HepG2 (cell line): ENCODE data around the gene CDK17. TPM values are rescaled to one million over a fixed set of nuclear protein-coding genes. Genes with fewer than 3 reads are reported as not detected.

Experiments used
- ATF7 ChIP-seq, 2 experiments: fragments of 450-650 bp in 1 of 2; sonication (generic) in 1 of 2; formaldehyde crosslinking in 1 of 2; IDR thresholded peaks; 2 replicates each; pipeline versions ENCODE4 v1.4.0 to v1.6.1; 2016 to 2020; ENCODE audit warnings: antibody characterized with exemption in 1 of 2, mild to moderate bottlenecking in 1 of 2, missing genetic modification reagents in 1 of 2
- BCL6 ChIP-seq: IDR thresholded peaks from 2 replicates; pipeline ENCODE4 v1.6.1; 2016; ENCODE audit warnings: missing genetic modification reagents, missing compliant biosample characterization
- CREM ChIP-seq, 2 experiments: sonication (generic) in 1 of 2; formaldehyde crosslinking in 1 of 2; IDR thresholded peaks; 2 replicates each; pipeline versions ENCODE4 v1.4.0 to v1.6.1; 2016 to 2020; ENCODE audit warnings: antibody characterized with exemption in 1 of 2, mild to moderate bottlenecking in 1 of 2, missing genetic modification reagents in 1 of 2
- FIP1L1 ChIP-seq: fragments of 200-400 bp; formaldehyde crosslinking; IDR thresholded peaks from 2 replicates; pipeline ENCODE4 v1.6.1; 2018; ENCODE audit warnings: low read depth, mild to moderate bottlenecking, low read length, moderate library complexity, borderline replicate concordance; ENCODE audit not compliant: insufficient read depth
- FLYWCH1 ChIP-seq: sonication (generic); formaldehyde crosslinking; IDR thresholded peaks from 2 replicates; pipeline ENCODE4 v1.8.1; 2023; ENCODE audit warnings: mild to moderate bottlenecking, missing genetic modification reagents
- MIXL1 ChIP-seq: IDR thresholded peaks from 2 replicates; pipeline ENCODE4 v1.6.1; 2016
- NFATC3 ChIP-seq: sonication (generic); formaldehyde crosslinking; IDR thresholded peaks from 2 replicates; pipeline ENCODE4 v1.5.1; 2020; ENCODE audit warnings: mild to moderate bottlenecking, missing genetic modification reagents
- NFIC ChIP-seq: IDR thresholded peaks from 2 replicates; pipeline ENCODE4 v1.6.1; 2012; ENCODE audit warnings: mild to moderate bottlenecking, low read length, inconsistent platforms
- NONO ChIP-seq, 2 experiments: fragments of 450-650 bp in 1 of 2; sonication (generic) in 1 of 2; formaldehyde crosslinking in 1 of 2; IDR thresholded peaks in 1 of 2; conservative IDR thresholded peaks in 1 of 2; 2 replicates each; pipeline versions ENCODE4 v1.6.1 to v1.8.0; 2017 to 2022; ENCODE audit warnings: mild to moderate bottlenecking in 1 of 2, missing genetic modification reagents in 1 of 2, moderate library complexity in 1 of 2
- PPARG ChIP-seq: conservative IDR thresholded peaks from 2 replicates; pipeline ENCODE4 v1.6.1; 2016; ENCODE audit warnings: missing biosample characterization, missing genetic modification reagents
- SOX5 ChIP-seq: IDR thresholded peaks from 2 replicates; pipeline ENCODE4 v1.6.1; 2016; ENCODE audit warnings: borderline replicate concordance
- SOX6 ChIP-seq, 2 experiments: fragments of 450-650 bp in 1 of 2; sonication (generic) in 1 of 2; formaldehyde crosslinking in 1 of 2; IDR thresholded peaks; 2 replicates each; pipeline versions ENCODE4 v1.4.0 to v1.6.1; 2017 to 2020; ENCODE audit warnings: antibody characterized with exemption in 1 of 2, mild to moderate bottlenecking in 1 of 2, missing genetic modification reagents in 1 of 2
- SRSF9 ChIP-seq: fragments of 200-400 bp; formaldehyde crosslinking; IDR thresholded peaks from 2 replicates; pipeline ENCODE4 v1.6.1; 2018; ENCODE audit warnings: borderline replicate concordance, mild to moderate bottlenecking, low read depth, low read length; ENCODE audit not compliant: insufficient read depth, poor library complexity, severe bottlenecking
- STAG1 ChIP-seq: sonication (generic); formaldehyde crosslinking; IDR thresholded peaks from 2 replicates; pipeline ENCODE4 v1.4.0; 2020; ENCODE audit warnings: missing genetic modification reagents
- ZBTB3 ChIP-seq: sonication (generic); formaldehyde crosslinking; IDR thresholded peaks from 2 replicates; pipeline ENCODE4 v1.4.0; 2020; ENCODE audit warnings: low read depth, mild to moderate bottlenecking, moderate library complexity, missing genetic modification reagents, borderline replicate concordance
- ZNF546 ChIP-seq: sonication (generic); formaldehyde crosslinking; conservative IDR thresholded peaks from 2 replicates; pipeline ENCODE4 v1.8.1; 2023; ENCODE audit warnings: mild to moderate bottlenecking, missing genetic modification reagents
- ZNF558 ChIP-seq: sonication (generic); formaldehyde crosslinking; IDR thresholded peaks from 2 replicates; pipeline ENCODE4 v1.9.0; 2022; ENCODE audit warnings: mild to moderate bottlenecking, missing genetic modification reagents, borderline replicate concordance
- ZNF644 ChIP-seq: IDR thresholded peaks from 2 replicates; pipeline ENCODE4 v1.6.1; 2016; ENCODE audit warnings: low read depth
- ZSCAN21 ChIP-seq: sonication (generic); formaldehyde crosslinking; IDR thresholded peaks from 2 replicates; pipeline ENCODE4 v1.8.0; 2022; ENCODE audit warnings: mild to moderate bottlenecking, missing genetic modification reagents, moderate library complexity, borderline replicate concordance
- polyA plus RNA-seq, 8 experiments: library from polyadenylated mRNA; depleted of rRNA in 3 of 8; stranded (reverse) in 7 of 8; unstranded in 1 of 8; fragments of >200 nt; fragmentation: Illumina TruSeq in 4 of 8; extraction: Trizol in 4 of 8; gene quantifications; 2 replicates each; pipeline versions ENCODE4 v1.2.1 to v1.2.3, GENCODE V29; 2011 to 2016; ENCODE audit warnings: low read depth in 4 of 8, missing spikeins in 1 of 8, mixed read lengths in 1 of 8; ENCODE audit not compliant: insufficient read depth in 1 of 8
- total RNA-seq, 5 experiments: library from RNA; depleted of rRNA; stranded (reverse); fragments of >200 nt; fragmentation: Illumina TruSeq; extraction: Trizol; gene quantifications; 2 replicates each; pipeline ENCODE4 v1.2.3, GENCODE V29; 2016; ENCODE audit warnings: low read depth in 1 of 5
- TF ChIP-seq, protein P1 (sequence below): sonication (generic); formaldehyde crosslinking; IDR thresholded peaks from 2 replicates; pipeline ENCODE4 v1.4.0; 2020; ENCODE audit warnings: mild to moderate bottlenecking, missing genetic modification reagents
- TF ChIP-seq, protein P2 (sequence below): sonication (generic); formaldehyde crosslinking; IDR thresholded peaks from 2 replicates; pipeline ENCODE4 v1.5.0; 2020; ENCODE audit warnings: missing genetic modification reagents
- TF ChIP-seq, protein P3 (sequence below): sonication (generic); formaldehyde crosslinking; IDR thresholded peaks from 2 replicates; pipeline ENCODE4 v1.5.1; 2020; ENCODE audit warnings: missing genetic modification reagents, mild to moderate bottlenecking, borderline replicate concordance
- TF ChIP-seq, protein P4 (sequence below): sonication (generic); formaldehyde crosslinking; IDR thresholded peaks from 2 replicates; pipeline ENCODE4 v1.4.0; 2020; ENCODE audit warnings: missing genetic modification reagents, borderline replicate concordance

CDK17 gene
- total and polyA plus RNA-seq, 2 of the 13 experiments (the other 11 are each of a cell fraction or from before 2014, with no cell fraction given), result 9.9 to 22.3 TPM

DNA sequence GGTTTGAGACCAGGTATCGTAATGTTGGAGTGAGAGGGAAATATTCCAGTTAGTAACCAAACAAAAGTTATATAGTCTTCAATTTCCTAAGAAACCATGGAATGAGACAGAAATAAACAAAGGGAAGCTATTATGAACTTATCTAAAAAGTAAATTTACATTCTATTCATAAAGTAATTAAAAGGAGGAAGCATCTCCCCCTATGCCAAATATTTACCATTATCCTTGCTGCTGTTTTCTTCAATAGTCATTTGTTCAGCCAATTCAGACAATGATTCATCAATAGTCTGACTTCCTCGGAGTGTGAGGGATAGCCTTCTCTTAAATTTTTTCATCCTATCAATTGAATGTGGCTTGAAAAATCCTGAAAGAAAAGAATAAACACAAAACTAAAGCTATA, 65.7 kb downstream of the CDK17 start (continued):
- TF ChIP-seq, protein P1, sequence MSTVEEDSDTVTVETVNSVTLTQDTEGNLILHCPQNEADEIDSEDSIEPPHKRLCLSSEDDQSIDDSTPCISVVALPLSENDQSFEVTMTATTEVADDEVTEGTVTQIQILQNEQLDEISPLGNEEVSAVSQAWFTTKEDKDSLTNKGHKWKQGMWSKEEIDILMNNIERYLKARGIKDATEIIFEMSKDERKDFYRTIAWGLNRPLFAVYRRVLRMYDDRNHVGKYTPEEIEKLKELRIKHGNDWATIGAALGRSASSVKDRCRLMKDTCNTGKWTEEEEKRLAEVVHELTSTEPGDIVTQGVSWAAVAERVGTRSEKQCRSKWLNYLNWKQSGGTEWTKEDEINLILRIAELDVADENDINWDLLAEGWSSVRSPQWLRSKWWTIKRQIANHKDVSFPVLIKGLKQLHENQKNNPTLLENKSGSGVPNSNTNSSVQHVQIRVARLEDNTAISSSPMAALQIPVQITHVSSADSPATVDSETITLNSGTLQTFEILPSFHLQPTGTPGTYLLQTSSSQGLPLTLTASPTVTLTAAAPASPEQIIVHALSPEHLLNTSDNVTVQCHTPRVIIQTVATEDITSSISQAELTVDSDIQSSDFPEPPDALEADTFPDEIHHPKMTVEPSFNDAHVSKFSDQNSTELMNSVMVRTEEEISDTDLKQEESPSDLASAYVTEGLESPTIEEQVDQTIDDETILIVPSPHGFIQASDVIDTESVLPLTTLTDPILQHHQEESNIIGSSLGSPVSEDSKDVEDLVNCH (CRISPR knock-in tag), result no peak
- 0 out of 2 replicates have a peak, but pooled peaks have one; percentile 34 for TF ChIP-seq PPARG (CRISPR knock-in tag)
- TF ChIP-seq STAG1, result no peak
- no peak for TF ChIP-seq ZSCAN21 (CRISPR knock-in tag)
- no peak for TF ChIP-seq SOX6 (IDR thresholded peaks at IDR 0.05)
- peak; percentile 55; the same call in 1 of the 2 replicates for TF ChIP-seq SOX6 (CRISPR knock-in tag; IDR thresholded peaks at IDR 0.05)
- no peak for TF ChIP-seq NFATC3
- TF ChIP-seq ZNF644 (CRISPR knock-in tag), result no peak
- TF ChIP-seq NFIC, result peak; percentile 65; the same call in 1 of the 2 replicates
- TF ChIP-seq, protein P2, sequence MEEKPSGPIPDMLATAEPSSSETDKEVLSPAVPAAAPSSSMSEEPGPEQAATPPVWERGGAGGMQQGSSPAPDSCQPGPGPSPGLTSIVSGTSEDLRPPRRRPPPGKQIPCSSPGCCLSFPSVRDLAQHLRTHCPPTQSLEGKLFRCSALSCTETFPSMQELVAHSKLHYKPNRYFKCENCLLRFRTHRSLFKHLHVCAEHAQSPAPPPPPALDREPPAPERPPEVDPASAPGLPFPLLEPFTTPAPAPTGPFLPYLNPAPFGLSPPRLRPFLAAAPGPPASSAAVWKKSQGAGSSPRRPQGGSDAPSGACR, result no peak
- TF ChIP-seq SRSF9, result no peak
- peak; percentile 89 for TF ChIP-seq SOX5 (CRISPR knock-in tag)
- TF ChIP-seq CREM (IDR thresholded peaks at IDR 0.05), result peak; percentile 31; the same call in 1 of the 2 replicates
- no peak for TF ChIP-seq CREM (CRISPR knock-in tag; IDR thresholded peaks at IDR 0.05)
- TF ChIP-seq, protein P3, sequence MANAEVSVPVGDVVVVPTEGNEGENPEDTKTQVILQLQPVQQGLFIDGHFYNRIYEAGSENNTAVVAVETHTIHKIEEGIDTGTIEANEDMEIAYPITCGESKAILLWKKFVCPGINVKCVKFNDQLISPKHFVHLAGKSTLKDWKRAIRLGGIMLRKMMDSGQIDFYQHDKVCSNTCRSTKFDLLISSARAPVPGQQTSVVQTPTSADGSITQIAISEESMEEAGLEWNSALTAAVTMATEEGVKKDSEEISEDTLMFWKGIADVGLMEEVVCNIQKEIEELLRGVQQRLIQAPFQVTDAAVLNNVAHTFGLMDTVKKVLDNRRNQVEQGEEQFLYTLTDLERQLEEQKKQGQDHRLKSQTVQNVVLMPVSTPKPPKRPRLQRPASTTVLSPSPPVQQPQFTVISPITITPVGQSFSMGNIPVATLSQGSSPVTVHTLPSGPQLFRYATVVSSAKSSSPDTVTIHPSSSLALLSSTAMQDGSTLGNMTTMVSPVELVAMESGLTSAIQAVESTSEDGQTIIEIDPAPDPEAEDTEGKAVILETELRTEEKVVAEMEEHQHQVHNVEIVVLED (CRISPR knock-in tag), result no peak
- TF ChIP-seq BCL6 (CRISPR knock-in tag), result peak; percentile 42; the same call in 1 of the 2 replicates
- no peak for TF ChIP-seq FLYWCH1 (CRISPR knock-in tag)
- TF ChIP-seq, protein P4, sequence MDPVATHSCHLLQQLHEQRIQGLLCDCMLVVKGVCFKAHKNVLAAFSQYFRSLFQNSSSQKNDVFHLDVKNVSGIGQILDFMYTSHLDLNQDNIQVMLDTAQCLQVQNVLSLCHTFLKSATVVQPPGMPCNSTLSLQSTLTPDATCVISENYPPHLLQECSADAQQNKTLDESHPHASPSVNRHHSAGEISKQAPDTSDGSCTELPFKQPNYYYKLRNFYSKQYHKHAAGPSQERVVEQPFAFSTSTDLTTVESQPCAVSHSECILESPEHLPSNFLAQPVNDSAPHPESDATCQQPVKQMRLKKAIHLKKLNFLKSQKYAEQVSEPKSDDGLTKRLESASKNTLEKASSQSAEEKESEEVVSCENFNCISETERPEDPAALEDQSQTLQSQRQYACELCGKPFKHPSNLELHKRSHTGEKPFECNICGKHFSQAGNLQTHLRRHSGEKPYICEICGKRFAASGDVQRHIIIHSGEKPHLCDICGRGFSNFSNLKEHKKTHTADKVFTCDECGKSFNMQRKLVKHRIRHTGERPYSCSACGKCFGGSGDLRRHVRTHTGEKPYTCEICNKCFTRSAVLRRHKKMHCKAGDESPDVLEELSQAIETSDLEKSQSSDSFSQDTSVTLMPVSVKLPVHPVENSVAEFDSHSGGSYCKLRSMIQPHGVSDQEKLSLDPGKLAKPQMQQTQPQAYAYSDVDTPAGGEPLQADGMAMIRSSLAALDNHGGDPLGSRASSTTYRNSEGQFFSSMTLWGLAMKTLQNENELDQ (CRISPR knock-in tag), result no peak
- TF ChIP-seq ZNF546 (CRISPR knock-in tag), result no peak
- no peak for TF ChIP-seq ZNF558 (CRISPR knock-in tag)
- peak; percentile 59; the same call in 1 of the 2 replicates for TF ChIP-seq MIXL1
- TF ChIP-seq ZBTB3 (CRISPR knock-in tag), result no peak
- no peak for TF ChIP-seq NONO (IDR thresholded peaks at IDR 0.05)
- TF ChIP-seq NONO (CRISPR knock-in tag; conservative IDR thresholded peaks at IDR 0.05), result no peak
- no peak for TF ChIP-seq FIP1L1
- TF ChIP-seq ATF7 (IDR thresholded peaks at IDR 0.05), result no peak
- no peak for TF ChIP-seq ATF7 (CRISPR knock-in tag; IDR thresholded peaks at IDR 0.05)
